GM23248 (cell line): Measurements from ENCODE around the gene ACOT11.

Experiments
- EZH2 ChIP-seq: fragments of 200-600 bp; sonication (generic); IDR thresholded peaks from 2 replicates; pipeline ENCODE4 v1.6.1; 2018; ENCODE audit warnings: antibody characterized with exemption, mild to moderate bottlenecking; ENCODE audit not compliant: insufficient read depth, poor library complexity, severe bottlenecking
- EZH2phosphoT487 ChIP-seq: fragments of 200-600 bp; sonication (generic); IDR thresholded peaks from 2 replicates; pipeline ENCODE4 v1.6.1; 2018; ENCODE audit warnings: antibody characterized with exemption, moderate library complexity, mild to moderate bottlenecking, low read depth; ENCODE audit not compliant: insufficient read depth

DNA sequence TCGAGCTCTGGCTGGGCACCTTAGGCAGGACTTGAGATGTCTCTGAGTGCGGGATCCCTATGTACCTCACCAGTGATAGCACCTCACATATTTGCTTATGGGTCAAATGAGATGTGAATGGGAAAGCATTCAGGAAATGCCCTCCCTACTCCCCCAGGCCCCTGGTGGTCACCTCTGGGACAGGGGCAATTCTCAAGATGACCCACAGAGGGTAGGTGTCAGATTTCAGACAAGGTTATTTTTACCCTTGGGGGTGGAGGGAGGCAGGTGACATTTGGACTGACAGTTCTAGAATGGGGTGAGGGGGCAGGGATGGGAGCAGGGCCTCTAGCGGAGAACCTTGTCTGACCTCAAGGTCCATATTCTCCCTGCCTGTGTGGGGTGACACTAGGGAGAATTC lies 27.1 kb downstream of the ACOT11 start:
- TF ChIP-seq EZH2 (no peak), EZH2phosphoT487 (no peak)
